Upper lobe of right lung (tissue), 1 donor: ENCODE data around the gene GABRR1. TPM values are rescaled to one million over a fixed set of nuclear protein-coding genes. Genes with fewer than 3 reads are reported as not detected.

Source experiments
- ATAC-seq: fragments of 200-7000 bp; cut with Tn5 transposase; one replicate; pipeline ENCODE4 v1.9.1; 2020; ENCODE audit warnings: mild to moderate bottlenecking, moderate library complexity
- DNase-seq: peaks from one replicate; pipeline ENCODE4 v3.0.0-alpha.2; 2020
- H3K27ac ChIP-seq: fragments of 200-600 bp; one replicate; pipeline ENCODE4 v1.8.0; 2022
- H3K27me3 ChIP-seq: fragments of 200-600 bp; one replicate; pipeline ENCODE4 v1.8.0; 2022; ENCODE audit warnings: mild to moderate bottlenecking
- H3K36me3 ChIP-seq: fragments of 200-600 bp; one replicate; pipeline ENCODE4 v1.8.0; 2022
- H3K4me1 ChIP-seq: fragments of 200-600 bp; one replicate; pipeline ENCODE4 v1.8.0; 2022
- H3K4me3 ChIP-seq: fragments of 200-600 bp; one replicate; pipeline ENCODE4 v1.8.0; 2022; ENCODE audit warnings: mild to moderate bottlenecking
- H3K9me3 ChIP-seq: fragments of 200-600 bp; one replicate; pipeline ENCODE4 v1.8.0; 2022
- CTCF ChIP-seq: fragments of 200-600 bp; IDR thresholded peaks from one replicate; pipeline ENCODE4 v1.8.0; 2022; ENCODE audit warnings: antibody characterized with exemption
- intact Hi-C: fragments of 100-400 bp; cut with DNase I; formaldehyde crosslinking; loops from one replicate; pipeline ENCODE4 v1.11.0; 2022
- total RNA-seq: library from RNA; stranded (reverse); fragmentation: NEBNext Ultra II Directional; extraction: Animal tissue kit (Norgen Biotek cat#: 25700); gene quantifications from one replicate; pipeline ENCODE4 v1.2.1, GENCODE V29; 2021
- donor health status: DM: no; HTN: yes; CAD: no; lungs with severe emphysema.

The GABRR1 gene
- total RNA-seq, 1 donor from 2014 or later: not detected

GRCh38 chr6:89180112-89180511, 37.0 kb downstream of the GABRR1 start:
- no peak for TF ChIP-seq CTCF
- DNase-seq: no peak
- peak; percentile 24 for ATAC-seq
- Histone ChIP-seq H3K36me3 (no peaks in the 10 kb centered on the region), H3K27ac (no peak overlapping the region), H3K27me3 (no peaks in the 10 kb centered on the region), H3K9me3 (no peaks in the 10 kb centered on the region), H3K4me3 (no peak overlapping the region), H3K4me1 (no peaks in the 10 kb centered on the region)
- intact Hi-C loops: no loop called here

- no peaks in the 10 kb centered on the region for H3K36me3 ChIP-seq
- no peaks in the 10 kb centered on the region for H3K27me3 ChIP-seq
- no peak overlapping the region for H3K27ac ChIP-seq
- H3K4me1 ChIP-seq: no peaks in the 10 kb centered on the region
- no peak for TF ChIP-seq CTCF
- intact Hi-C loops: no loop called here
- no peak for ATAC-seq
- DNase-seq: no peak
- H3K9me3 ChIP-seq: no peaks in the 10 kb centered on the region
- no peak overlapping the region for H3K4me3 ChIP-seq
These were observed 43.5 kb downstream of the GABRR1 start for GRCh38 chr6:89173634-89174033.

- ATAC-seq: no peak
- Histone ChIP-seq H3K9me3 (no peaks in the 10 kb centered on the region), H3K27me3 (no peaks in the 10 kb centered on the region), H3K27ac (no peak overlapping the region), H3K4me3 (no peak overlapping the region), H3K4me1 (no peaks in the 10 kb centered on the region), H3K36me3 (no peaks in the 10 kb centered on the region)
- TF ChIP-seq CTCF: no peak
- intact Hi-C loops: no loop called here
- DNase-seq: no peak
These were observed 45.0 kb downstream of the GABRR1 start for GRCh38 chr6:89172131-89172530.

GRCh38 chr6:89162047-89162371, 55.1 kb downstream of the GABRR1 start:
- Histone ChIP-seq H3K36me3 (peaks cover 30% of the 10 kb centered on the region), H3K9me3 (no peaks in the 10 kb centered on the region), H3K4me3 (no peak overlapping the region), H3K4me1 (no peaks in the 10 kb centered on the region), H3K27ac (no peak overlapping the region), H3K27me3 (no peaks in the 10 kb centered on the region)
- ATAC-seq (no peak), DNase-seq (no peak)
- intact Hi-C loops: no loop called here
- TF ChIP-seq CTCF: no peak

- ATAC-seq (no peak), DNase-seq (no peak)
- no peak for TF ChIP-seq CTCF
- Histone ChIP-seq H3K27ac (no peak overlapping the region), H3K36me3 (peaks cover 30% of the 10 kb centered on the region), H3K9me3 (no peaks in the 10 kb centered on the region), H3K4me3 (no peak overlapping the region), H3K27me3 (no peaks in the 10 kb centered on the region), H3K4me1 (no peaks in the 10 kb centered on the region)
- intact Hi-C loops: no loop called here
These were observed 55.7 kb downstream of the GABRR1 start for GRCh38 chr6:89161326-89162046.
